Midbrain (tissue), 1 donor: ENCODE measurements around the gene GON4L.
"Not testable (repeated sequence)": the region's sequence is repeated elsewhere in the genome, so short reads cannot be mapped to it uniquely, and the experiment has no call there.

Experiments used
- DNase-seq: peaks from one replicate; lab custom pipeline; 2025; lab: John Stamatoyannopoulos, UW

GON4L gene

GRCh38 chr1:155816351-155816750, 40.7 kb downstream of the GON4L start:
- no peak for DNase-seq

- DNase-seq, result no peak
These were observed 43.3 kb downstream of the GON4L start for GRCh38 chr1:155813672-155814071.

GRCh38 chr1:155812878-155813277, 44.1 kb downstream of the GON4L start:
- no peak for DNase-seq

GRCh38 chr1:155809088-155809487, 47.9 kb downstream of the GON4L start:
- DNase-seq, result no peak

GRCh38 chr1:155801149-155801548, 55.9 kb downstream of the GON4L start:
- DNase-seq, result no peak

GRCh38 chr1:155795618-155796017, 61.4 kb downstream of the GON4L start:
- DNase-seq, result not testable (repeated sequence)

GRCh38 chr1:155794605-155795245, 62.3 kb downstream of the GON4L start:
- DNase-seq, result no peak

- DNase-seq, result no peak
These were observed 63.8 kb downstream of the GON4L start for GRCh38 chr1:155793213-155793612.

GRCh38 chr1:155777582-155777981, 79.4 kb downstream of the GON4L start:
- DNase-seq, result no peak

- no peak for DNase-seq
These were observed 80.6 kb downstream of the GON4L start for GRCh38 chr1:155776414-155776813.

GRCh38 chr1:155773221-155773620, 83.8 kb downstream of the GON4L start:
- no peak for DNase-seq

- DNase-seq, result no peak
These were observed 87.8 kb downstream of the GON4L start for GRCh38 chr1:155769257-155769656.

- not testable (repeated sequence) for DNase-seq
These were observed 89.5 kb downstream of the GON4L start for GRCh38 chr1:155767399-155767989.

GRCh38 chr1:155763989-155764388, 93.0 kb downstream of the GON4L start:
- not testable (repeated sequence) for DNase-seq

- peak; percentile 19 for DNase-seq
These were observed 93.8 kb downstream of the GON4L start for GRCh38 chr1:155763090-155763815.

- no peak for DNase-seq
These were observed 95.1 kb downstream of the GON4L start for GRCh38 chr1:155761736-155762405.

GRCh38 chr1:155760751-155761475, 96.1 kb downstream of the GON4L start:
- DNase-seq, result no peak

- DNase-seq, result no peak
These were observed 96.9 kb downstream of the GON4L start for GRCh38 chr1:155759966-155760630.

- not testable (repeated sequence) for DNase-seq
These were observed 98.0 kb downstream of the GON4L start for GRCh38 chr1:155759017-155759416.

- DNase-seq, result not testable (repeated sequence)
These were observed 108.9 kb downstream of the GON4L start for GRCh38 chr1:155748141-155748540.

- DNase-seq, result not testable (repeated sequence)
These were observed 109.4 kb downstream of the GON4L start for GRCh38 chr1:155747586-155747985.
